K562 (cell line): ENCODE data around the gene MAST1. TPM values are rescaled to one million over a fixed set of nuclear protein-coding genes. Genes with fewer than 3 reads are reported as not detected.

Source experiments
- ATF7 ChIP-seq: fragments of 450-650 bp; IDR thresholded peaks from 2 replicates; pipeline ENCODE4 v1.7.1; 2014; ENCODE audit warnings: mild to moderate bottlenecking, moderate library complexity
- CHD4 ChIP-seq: fragments of 200-600 bp; sonication (generic); IDR thresholded peaks from 3 replicates; pipeline ENCODE4 v1.6.1; 2012; ENCODE audit warnings: low read depth, mild to moderate bottlenecking, mixed read lengths, low read length, inconsistent platforms; ENCODE audit not compliant: insufficient read depth, insufficient replicate concordance, poor library complexity, severe bottlenecking
- CTBP1 ChIP-seq: fragments of 450-650 bp; IDR thresholded peaks from 2 replicates; pipeline ENCODE4 v1.6.1; 2016; ENCODE audit warnings: borderline replicate concordance
- CXXC5 ChIP-seq: fragments of 250-450 bp; sonication (Bioruptor Pico); IDR thresholded peaks from 2 replicates; pipeline ENCODE4 v1.8.0; 2022; ENCODE audit warnings: inconsistent platforms, mild to moderate bottlenecking, moderate library complexity
- ELF4 ChIP-seq: fragments of 450-650 bp; formaldehyde crosslinking; IDR thresholded peaks from 2 replicates; pipeline ENCODE4 v1.4.0; 2022; ENCODE audit warnings: missing genetic modification characterization
- HDAC1 ChIP-seq, 2 experiments: fragments of 450-650 bp; IDR thresholded peaks; 2 replicates each; pipeline ENCODE4 v1.6.1; 2016 to 2017; ENCODE audit warnings: inconsistent platforms in 1 of 2, mild to moderate bottlenecking in 1 of 2, moderate library complexity in 1 of 2
- IRF2 ChIP-seq: sonication (generic); formaldehyde crosslinking; IDR thresholded peaks from 2 replicates; pipeline ENCODE4 v1.8.1; 2022; ENCODE audit warnings: mild to moderate bottlenecking, missing genetic modification reagents
- KAT7 ChIP-seq: sonication (generic); formaldehyde crosslinking; IDR thresholded peaks from 2 replicates; pipeline ENCODE4 v1.8.0; 2022; ENCODE audit warnings: missing genetic modification reagents, mild to moderate bottlenecking, borderline replicate concordance
- KLF1 ChIP-seq: fragments of 450-650 bp; IDR thresholded peaks from 2 replicates; pipeline ENCODE4 v1.6.1; 2016; ENCODE audit warnings: missing genetic modification characterization, missing compliant biosample characterization
- NCOA6 ChIP-seq: fragments of 450-650 bp; IDR thresholded peaks from 2 replicates; pipeline ENCODE4 v1.6.1; 2017; ENCODE audit warnings: mild to moderate bottlenecking
- POU5F1 ChIP-seq: fragments of 150-350 bp; IDR thresholded peaks from 2 replicates; pipeline ENCODE4 v1.6.1; 2014; ENCODE audit warnings: borderline replicate concordance, low read length, low read depth, mild to moderate bottlenecking; ENCODE audit not compliant: partially characterized antibody
- RBFOX2 ChIP-seq: fragments of 200-400 bp; formaldehyde crosslinking; IDR thresholded peaks from 2 replicates; pipeline ENCODE4 v1.6.1; 2017; ENCODE audit warnings: low read depth, mild to moderate bottlenecking, low read length, moderate library complexity
- RCOR1 ChIP-seq, 2 experiments: IDR thresholded peaks; 2 replicates each; pipeline ENCODE4 v1.6.1; 2012; ENCODE audit warnings: low read depth in 2 of 2, low read length in 2 of 2, borderline replicate concordance in 1 of 2, improper control_type of control experiment in 1 of 2
- RFX1 ChIP-seq: fragments of 450-650 bp; IDR thresholded peaks from 2 replicates; pipeline ENCODE4 v1.6.1; 2016; ENCODE audit warnings: mild to moderate bottlenecking, moderate library complexity
- SIRT6 ChIP-seq: IDR thresholded peaks from one replicate; pipeline ENCODE4 v1.6.1; 2012; ENCODE audit warnings: low read depth, mild to moderate bottlenecking, control low read depth, inconsistent platforms, low read length, moderate library complexity
- THRAP3 ChIP-seq: fragments of 450-650 bp; IDR thresholded peaks from 2 replicates; pipeline ENCODE4 v1.6.1; 2016; ENCODE audit warnings: mild to moderate bottlenecking, inconsistent platforms, borderline replicate concordance
- YY1 ChIP-seq, 3 experiments: IDR thresholded peaks; 2 replicates each; pipeline ENCODE4 v1.6.1; 2011; ENCODE audit warnings: low read length in 2 of 3, mild to moderate bottlenecking in 2 of 3, moderate library complexity in 2 of 3, borderline replicate concordance in 1 of 3, control low read depth in 1 of 3, low read depth in 1 of 3; ENCODE audit not compliant: insufficient read depth in 3 of 3, insufficient replicate concordance in 2 of 3, control insufficient read depth in 1 of 3, insufficient read length in 1 of 3; ENCODE audit errors: extremely low read depth in 1 of 3
- ZBTB1 ChIP-seq: sonication (generic); formaldehyde crosslinking; IDR thresholded peaks from 2 replicates; pipeline ENCODE4 v1.8.1; 2023; ENCODE audit warnings: missing genetic modification reagents, low read depth, mild to moderate bottlenecking, borderline replicate concordance
- ZNF263 ChIP-seq: sonication (generic); formaldehyde crosslinking; IDR thresholded peaks from 2 replicates; pipeline ENCODE4 v1.8.0; 2022; ENCODE audit warnings: mild to moderate bottlenecking, missing genetic modification reagents, borderline replicate concordance
- ZNF584 ChIP-seq: fragments of 200-800 bp; sonication (Bioruptor generic); IDR thresholded peaks from 2 replicates; pipeline ENCODE4 v1.6.1; 2016; ENCODE audit warnings: low read depth, mild to moderate bottlenecking, missing genetic modification characterization, missing compliant biosample characterization
- ZNF639 ChIP-seq, 2 experiments: fragments of 200-800 bp in 1 of 2; sonication (Bioruptor generic) in 1 of 2; sonication (generic) in 1 of 2; formaldehyde crosslinking in 1 of 2; IDR thresholded peaks in 1 of 2; conservative IDR thresholded peaks in 1 of 2; 2 replicates each; pipeline versions ENCODE4 v1.5.0 to v1.6.1; 2016 to 2020; ENCODE audit warnings: missing compliant biosample characterization in 1 of 2, missing genetic modification characterization in 1 of 2, missing genetic modification reagents in 1 of 2
- polyA plus RNA-seq, 8 experiments: library from polyadenylated mRNA; depleted of rRNA in 4 of 8; stranded (reverse) in 5 of 8; unstranded in 3 of 8; fragments of >200 nt; fragmentation: Nextera tagmentation in 2 of 8; fragmentation: Illumina TruSeq in 1 of 8; extraction: Ambion mirVana in 2 of 8; extraction: Trizol in 1 of 8; gene quantifications; 2 replicates each; pipeline versions ENCODE4 v1.2.1 to v1.2.3, GENCODE V29; 2011 to 2014; ENCODE audit warnings: inconsistent platforms in 1 of 8, missing spikeins in 1 of 8
- total RNA-seq, 7 experiments: library from RNA; depleted of rRNA in 6 of 7; stranded (reverse); fragments of >200 nt in 6 of 7; fragmentation: Illumina TruSeq in 2 of 7; extraction: Trizol in 2 of 7; gene quantifications; 2 replicates each; pipeline versions ENCODE4 v1.2.1 to v1.2.3, GENCODE V29; 2011 to 2021; ENCODE audit warnings: low replicate concordance in 1 of 7
- TF ChIP-seq, protein P1 (sequence below), 3 experiments: IDR thresholded peaks in 2 of 3; conservative IDR thresholded peaks in 1 of 3; 2 replicates each; pipeline ENCODE4 v1.5.1; 2011 to 2012; ENCODE audit warnings: low read length in 3 of 3, mild to moderate bottlenecking in 3 of 3, control low read depth in 2 of 3, improper control_type of control experiment in 1 of 3, inconsistent platforms in 1 of 3, low read depth in 1 of 3, mixed read lengths in 1 of 3, moderate library complexity in 1 of 3; ENCODE audit not compliant: insufficient read depth in 2 of 3

The MAST1 gene
- total and polyA plus RNA-seq, 9 of the 15 experiments (the other 6 are each of a cell fraction or from before 2014, with no cell fraction given) = 0.48 to 10.3 (median 3.9) TPM

- TF ChIP-seq, protein P1, sequence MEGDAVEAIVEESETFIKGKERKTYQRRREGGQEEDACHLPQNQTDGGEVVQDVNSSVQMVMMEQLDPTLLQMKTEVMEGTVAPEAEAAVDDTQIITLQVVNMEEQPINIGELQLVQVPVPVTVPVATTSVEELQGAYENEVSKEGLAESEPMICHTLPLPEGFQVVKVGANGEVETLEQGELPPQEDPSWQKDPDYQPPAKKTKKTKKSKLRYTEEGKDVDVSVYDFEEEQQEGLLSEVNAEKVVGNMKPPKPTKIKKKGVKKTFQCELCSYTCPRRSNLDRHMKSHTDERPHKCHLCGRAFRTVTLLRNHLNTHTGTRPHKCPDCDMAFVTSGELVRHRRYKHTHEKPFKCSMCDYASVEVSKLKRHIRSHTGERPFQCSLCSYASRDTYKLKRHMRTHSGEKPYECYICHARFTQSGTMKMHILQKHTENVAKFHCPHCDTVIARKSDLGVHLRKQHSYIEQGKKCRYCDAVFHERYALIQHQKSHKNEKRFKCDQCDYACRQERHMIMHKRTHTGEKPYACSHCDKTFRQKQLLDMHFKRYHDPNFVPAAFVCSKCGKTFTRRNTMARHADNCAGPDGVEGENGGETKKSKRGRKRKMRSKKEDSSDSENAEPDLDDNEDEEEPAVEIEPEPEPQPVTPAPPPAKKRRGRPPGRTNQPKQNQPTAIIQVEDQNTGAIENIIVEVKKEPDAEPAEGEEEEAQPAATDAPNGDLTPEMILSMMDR (IDR thresholded peaks at IDR 0.05 in 2 of 3, conservative IDR thresholded peaks at IDR 0.05 in 1 of 3; ENCODE audit: insufficient read depth in 2 of 3, low read depth in 1 of 3, low read length in 3 of 3) = 0 out of 6 replicates have a peak, but pooled peaks of 1 of the 3 experiments have one; percentile 15
- TF ChIP-seq SIRT6 (no peak), ZBTB1 (CRISPR knock-in tag) (peak; percentile 48; the same call in 1 of the 2 replicates), ZNF639 (CRISPR knock-in tag; conservative IDR thresholded peaks at IDR 0.05 in 1 of 2, IDR thresholded peaks at IDR 0.05 in 1 of 2) (0 out of 4 replicates have a peak, but pooled peaks of 1 of the 2 experiments have one; percentile 33), THRAP3 (no peak), CXXC5 (CRISPR knock-in tag) (peak; percentile 50), ELF4 (CRISPR knock-in tag) (no peak), KAT7 (CRISPR knock-in tag) (0 out of 2 replicates have a peak, but pooled peaks have one; percentile 45), RCOR1 (IDR thresholded peaks at IDR 0.05; ENCODE audit: borderline replicate concordance in 1 of 2, low read depth in 2 of 2, low read length in 2 of 2) (0 out of 4 replicates have a peak, but pooled peaks of 1 of the 2 experiments have one; percentile 13), NCOA6 (peak; percentile 71; the same call in 1 of the 2 replicates), RBFOX2 (peak; percentile 36; the same call in 1 of the 2 replicates), CHD4 (no peak), ZNF584 (CRISPR knock-in tag) (no peak), YY1 (IDR thresholded peaks at IDR 0.05; ENCODE audit: borderline replicate concordance in 1 of 3, control insufficient read depth in 1 of 3, extremely low read depth in 1 of 3, insufficient read depth in 3 of 3, insufficient read length in 1 of 3, insufficient replicate concordance in 2 of 3, low read depth in 1 of 3, low read length in 2 of 3) (peak in 2 of 3 experiments; percentile 48 to 63), IRF2 (CRISPR knock-in tag) (no peak), ZNF263 (CRISPR knock-in tag) (peak; percentile 98), ATF7 (0 out of 2 replicates have a peak, but pooled peaks have one; percentile 33), HDAC1 (IDR thresholded peaks at IDR 0.05) (0 out of 4 replicates have a peak, but pooled peaks of 1 of the 2 experiments have one; percentile 24), CTBP1 (peak; percentile 59; the same call in 1 of the 2 replicates), POU5F1 (no peak), KLF1 (tag) (peak; percentile 19; the same call in 1 of the 2 replicates), RFX1 (no peak)
Observed at GRCh38 chr19:12833738-12834565, 4.4 kb upstream of the MAST1 start (continued).
